GM21526 (cell line): ENCODE measurements around the gene GOLGA6D.
A peak's percentile ranks its signal among the peaks of the same experiment; 100 is the strongest.
"Not testable (repeated sequence)": the region's sequence is repeated elsewhere in the genome, so short reads cannot be mapped to it uniquely, and the experiment has no call there.

ENCODE experiments used
- ATAC-seq: cut with Tn5 transposase; IDR thresholded peaks from one replicate; pipeline ENCODE4 v1.9.1; 2021; ENCODE audit warnings: moderate library complexity; ENCODE audit not compliant: unreplicated experiment, low FRiP score

Gene GOLGA6D

GRCh38 chr15:75275617-75276016 lies 7.0 kb upstream of the GOLGA6D start:
- not testable (repeated sequence) for ATAC-seq

DNA sequence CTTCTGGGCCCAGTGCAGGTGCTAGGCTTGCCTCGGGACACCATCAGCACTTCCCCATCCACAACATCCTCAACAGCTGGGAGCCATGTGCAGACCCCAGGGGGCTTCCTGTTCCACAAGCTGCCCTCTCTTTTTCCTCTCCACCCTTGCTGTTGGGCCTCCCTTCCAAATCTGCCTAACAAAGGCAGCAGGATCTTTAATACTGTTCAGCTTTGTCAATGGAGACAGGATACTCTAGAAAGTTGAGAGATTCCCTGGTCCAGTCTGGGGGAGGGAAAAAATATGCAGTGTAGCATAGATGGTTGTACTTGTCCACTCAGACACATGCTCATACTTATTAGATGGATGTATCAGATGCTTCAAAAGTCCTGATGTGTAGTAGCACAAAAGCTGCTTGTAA lies 4.1 kb upstream of the GOLGA6D start:
- ATAC-seq = not testable (repeated sequence)

GRCh38 chr15:75284152-75284551 lies 1.5 kb downstream of the GOLGA6D start:
- not testable (repeated sequence) for ATAC-seq

DNA sequence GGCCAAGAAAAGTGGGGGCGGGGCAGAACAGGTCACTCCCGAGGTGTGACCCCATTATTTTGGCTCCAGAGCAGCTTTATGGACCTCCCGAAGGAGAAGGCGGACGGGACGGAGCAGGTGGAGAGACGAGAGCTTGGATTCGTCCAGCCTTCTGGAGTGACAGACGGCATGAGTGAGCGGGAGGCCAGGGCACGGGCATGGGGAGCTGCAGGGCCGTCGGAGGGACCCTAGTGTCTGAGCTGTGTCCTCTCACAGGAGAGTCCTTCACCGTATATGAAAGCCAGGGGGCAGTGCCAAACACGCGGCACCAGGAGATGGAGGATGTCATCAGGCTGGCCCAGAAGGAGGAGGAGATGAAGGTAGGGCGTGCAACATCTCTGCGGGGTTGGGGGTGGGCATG lies 11.0 kb downstream of the GOLGA6D start:
- not testable (repeated sequence) for ATAC-seq

DNA sequence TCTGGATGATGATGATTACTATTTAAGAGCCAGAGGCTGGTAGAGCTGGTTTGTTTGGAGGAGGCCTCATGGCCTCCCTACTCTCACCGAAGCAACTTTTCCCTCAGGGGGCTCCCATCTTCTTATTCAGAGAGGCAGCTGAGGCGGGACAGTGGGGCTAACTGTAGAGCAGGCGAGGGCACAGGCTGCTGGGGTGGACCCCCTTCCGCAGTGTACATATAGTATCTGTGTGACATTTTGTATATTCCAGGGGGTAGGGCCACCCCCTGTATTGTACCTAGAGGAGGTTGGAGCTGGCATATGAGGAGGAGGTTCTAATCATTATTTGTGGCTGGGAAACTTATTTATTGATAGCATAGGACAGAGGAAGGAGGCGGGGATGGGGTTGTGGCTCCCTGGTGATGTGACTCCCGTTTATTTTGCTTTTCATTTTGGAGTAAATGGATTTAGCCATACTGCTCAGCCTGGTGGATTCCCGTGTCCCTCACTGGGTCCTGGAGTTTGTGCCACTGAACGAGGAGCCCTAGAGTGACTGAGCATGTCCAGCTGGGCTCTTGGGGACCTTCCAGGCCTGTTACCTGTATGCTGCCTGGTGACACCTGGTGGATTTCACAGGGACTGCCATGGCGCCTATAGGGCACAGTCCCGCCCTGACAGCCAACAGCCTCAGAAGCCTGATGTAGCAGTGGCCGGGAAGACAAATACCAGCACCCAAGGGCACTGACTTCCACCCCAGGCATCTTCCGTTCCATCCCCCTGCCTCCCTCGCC lies 16.1 kb downstream of the GOLGA6D start:
- peak; percentile 55 for ATAC-seq

- peak; percentile 39 for ATAC-seq
These were observed 16.7 kb downstream of the GOLGA6D start for GRCh38 chr15:75299311-75299688.

- ATAC-seq = not testable (repeated sequence)
These were observed 17.4 kb downstream of the GOLGA6D start for GRCh38 chr15:75300026-75300425.

- ATAC-seq = no peak
These were observed 19.7 kb downstream of the GOLGA6D start for GRCh38 chr15:75302318-75302717.

- not testable (repeated sequence) for ATAC-seq
These were observed 20.1 kb downstream of the GOLGA6D start for GRCh38 chr15:75302753-75303152.

DNA sequence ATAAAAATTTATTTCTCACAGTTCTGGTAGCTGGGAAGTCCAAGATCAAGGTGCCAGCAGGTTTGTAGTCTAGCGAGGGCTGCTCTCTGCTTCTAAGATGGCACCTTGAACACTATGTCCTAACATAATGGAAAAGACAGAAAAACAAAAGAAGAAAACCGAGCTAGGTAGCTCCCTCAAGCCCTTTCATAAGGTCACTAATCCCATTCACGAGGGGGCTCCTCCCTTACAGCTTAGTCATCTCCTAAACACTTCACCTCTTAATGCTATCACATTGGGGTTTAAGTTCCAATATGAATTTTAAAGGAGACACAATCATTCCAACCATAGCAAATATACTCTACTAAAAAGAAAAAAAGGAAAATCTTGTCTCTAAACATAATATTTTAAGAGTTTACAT lies 23.6 kb downstream of the GOLGA6D start:
- no peak for ATAC-seq

- no peak for ATAC-seq
These were observed 25.2 kb downstream of the GOLGA6D start for GRCh38 chr15:75307778-75308390.

- no peak for ATAC-seq
These were observed 27.1 kb downstream of the GOLGA6D start for GRCh38 chr15:75309711-75310110.

DNA sequence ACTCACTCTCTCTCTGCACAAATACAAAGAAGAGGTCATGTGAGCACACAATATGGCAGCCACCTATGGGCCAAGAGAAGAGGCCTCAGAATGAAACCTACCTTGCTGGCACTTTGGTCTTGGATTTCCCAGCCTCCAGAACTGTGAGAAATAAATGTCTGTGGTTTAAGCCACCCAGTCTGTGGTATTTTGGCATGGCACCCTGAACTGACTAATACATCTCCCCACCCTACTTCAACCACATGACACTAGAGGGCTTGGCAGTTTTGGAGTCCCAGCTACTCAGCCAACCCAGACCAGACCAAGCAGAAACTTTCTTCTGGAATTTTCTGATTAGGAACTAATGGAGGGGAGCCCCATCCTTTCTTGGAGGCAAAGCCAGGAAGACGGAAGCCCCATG lies 29.9 kb downstream of the GOLGA6D start:
- ATAC-seq = not testable (repeated sequence)

- ATAC-seq = no peak
These were observed 30.6 kb downstream of the GOLGA6D start for GRCh38 chr15:75313116-75313845.

GRCh38 chr15:75314552-75315290 lies 32.1 kb downstream of the GOLGA6D start:
- ATAC-seq = no peak

DNA sequence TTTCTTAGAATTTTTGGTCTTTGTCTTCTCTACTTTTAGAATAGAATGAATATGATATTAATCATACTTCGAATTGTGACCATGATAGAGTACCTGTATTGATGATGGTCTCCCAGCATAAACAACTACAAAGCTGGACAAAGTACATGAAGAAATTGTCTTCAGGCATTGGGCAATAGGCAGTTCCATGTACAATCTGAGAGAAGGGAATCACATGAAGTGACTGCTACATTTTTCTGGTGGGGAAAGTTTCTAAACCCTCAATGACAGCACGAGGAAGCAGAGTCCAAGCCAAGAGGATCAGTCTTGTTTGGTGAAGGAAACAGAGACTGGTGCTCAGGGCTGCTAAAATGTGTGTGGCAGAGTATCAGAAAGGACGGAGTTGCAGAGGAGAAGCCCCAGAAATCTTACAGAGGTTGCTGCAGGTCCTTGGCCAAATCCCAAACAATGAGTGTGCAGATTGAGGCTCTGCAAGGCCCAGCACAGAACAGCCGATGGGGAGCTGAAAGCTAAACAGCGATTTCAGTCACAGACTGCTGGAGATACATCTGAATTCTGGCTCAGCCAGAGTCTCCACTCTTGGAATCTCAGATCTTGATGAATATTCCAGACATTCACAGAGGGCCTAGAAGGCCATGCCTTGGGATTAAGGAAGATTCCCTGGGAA lies 36.7 kb downstream of the GOLGA6D start:
- not testable (repeated sequence) for ATAC-seq

- ATAC-seq = no peak
These were observed 39.1 kb downstream of the GOLGA6D start for GRCh38 chr15:75321711-75322110.

DNA sequence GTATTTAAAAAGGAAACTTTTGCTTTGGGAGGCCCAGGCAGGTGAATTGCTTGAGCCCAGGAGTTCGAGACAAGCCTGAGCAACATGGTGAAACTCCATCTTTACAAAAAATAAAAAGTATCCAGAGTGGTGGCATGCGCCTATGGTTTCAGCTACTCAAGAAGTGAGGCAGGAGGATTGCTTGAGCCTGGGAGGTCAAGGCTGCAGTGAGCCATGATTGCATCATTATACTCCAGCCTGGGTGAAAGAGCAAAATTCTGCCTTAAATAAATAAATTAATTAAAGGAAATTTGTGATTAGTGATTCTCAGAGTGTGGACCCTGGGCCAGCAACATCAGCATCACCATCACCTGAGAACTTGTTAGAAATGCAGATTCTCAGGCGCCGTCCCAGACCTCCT lies 43.3 kb downstream of the GOLGA6D start:
- ATAC-seq = no peak

GRCh38 chr15:75327005-75327404 lies 44.4 kb downstream of the GOLGA6D start:
- no peak for ATAC-seq

DNA sequence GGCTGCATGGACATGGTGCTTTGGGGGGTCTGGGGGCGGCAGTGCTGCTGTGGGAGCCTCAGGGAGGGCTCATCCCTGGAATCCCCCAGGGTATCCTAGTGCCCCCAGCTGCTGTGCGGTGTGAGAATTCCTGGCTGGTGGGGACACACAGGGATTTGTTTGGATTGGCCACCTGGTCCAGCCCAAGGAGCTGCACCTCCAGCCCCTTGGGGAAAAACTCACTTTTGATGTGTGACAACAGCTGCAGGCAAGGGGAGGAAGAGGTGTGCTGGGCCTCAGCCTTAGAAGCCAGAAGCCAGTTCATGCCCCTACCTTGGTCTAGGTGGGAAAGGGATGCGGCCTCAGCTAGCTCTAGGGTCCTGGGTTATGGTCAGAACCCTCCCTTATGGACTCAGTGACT lies 44.9 kb downstream of the GOLGA6D start:
- ATAC-seq = no peak
